Tibial artery (tissue), 4 donors: ENCODE data around the gene REV1.

Experiments used
- DNase-seq, 2 donors: peaks; one replicate each; pipeline ENCODE4 v3.0.0-alpha.2; 2019
- H3K27ac ChIP-seq, 2 donors: fragments of 200-600 bp; sonication (generic) in 1 of 2; 1 replicate in 1 of 2; 2 replicates in 1 of 2; pipeline ENCODE4 v1.5.1; 2018 to 2019; ENCODE audit warnings: mild to moderate bottlenecking in 1 of 2
- H3K27me3 ChIP-seq, 2 donors: fragments of 200-600 bp; sonication (generic) in 1 of 2; one replicate each; pipeline versions ENCODE4 v1.5.1 to v1.6.0; 2016 to 2019
- H3K36me3 ChIP-seq, 3 donors: fragments of 200-600 bp; sonication (generic) in 2 of 3; one replicate each; pipeline ENCODE4 v1.5.1; 2016 to 2019; ENCODE audit warnings: mild to moderate bottlenecking in 2 of 3
- H3K4me1 ChIP-seq, 4 donors: fragments of 200-600 bp; sonication (generic) in 2 of 4; 1 replicate in 3 of 4; 2 replicates in 1 of 4; pipeline ENCODE4 v1.5.1; 2016 to 2019
- H3K4me3 ChIP-seq, 2 donors: fragments of 200-600 bp; sonication (generic) in 1 of 2; 1 replicate in 1 of 2; 2 replicates in 1 of 2; pipeline ENCODE4 v1.5.1; 2018 to 2019; ENCODE audit warnings: mild to moderate bottlenecking in 2 of 2
- H3K9me3 ChIP-seq, 3 donors: fragments of 200-600 bp; sonication (generic) in 1 of 3; one replicate each; pipeline ENCODE4 v1.5.1; 2016 to 2019
- intact Hi-C: fragments of 100-400 bp; cut with DNase I; formaldehyde crosslinking; loops from one replicate; pipeline ENCODE4 v1.15.0; 2023; ENCODE audit warnings: low total_unique reads
- TF ChIP-seq, protein P1 (sequence below), 2 experiments: fragments of 200-600 bp in 1 of 2; fragments of 450-650 bp in 1 of 2; IDR thresholded peaks; one replicate each; pipeline ENCODE4 v1.5.1; 2017 to 2019; ENCODE audit warnings: antibody characterized with exemption in 2 of 2, mild to moderate bottlenecking in 1 of 2, moderate library complexity in 1 of 2

The REV1 gene

DNA sequence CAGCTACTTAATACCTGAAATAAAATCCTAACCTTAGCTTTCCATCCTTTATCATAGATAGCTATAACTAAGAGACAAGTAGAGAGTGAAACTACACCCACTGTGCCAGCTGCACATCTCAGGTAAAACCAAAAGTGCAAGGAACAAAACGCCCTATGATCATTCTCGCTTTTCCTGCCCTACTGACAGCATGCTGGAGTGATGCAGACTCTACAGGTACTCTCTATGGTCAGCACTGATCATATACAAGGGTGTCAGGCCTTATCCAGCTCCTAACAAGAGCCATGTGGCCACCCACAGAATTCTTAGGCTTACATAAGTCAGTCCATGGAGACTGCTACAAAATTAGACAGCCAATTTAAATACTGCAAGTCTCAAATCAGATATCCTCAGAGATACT lies 45.6 kb downstream of the REV1 start:
- intact Hi-C loops, result no loop called here
- Histone ChIP-seq H3K27me3 (no peaks in the 10 kb centered on the region), H3K4me1 (peaks cover 0 to 3% (median 0%) of the 10 kb centered on the region in 4 donors), H3K27ac (no peak overlapping the region), H3K36me3 (peaks cover 13 to 46% (median 19%) of the 10 kb centered on the region in 3 donors), H3K4me3 (no peak overlapping the region), H3K9me3 (no peaks in the 10 kb centered on the region)
- DNase-seq, result no peak
- TF ChIP-seq, protein P1, sequence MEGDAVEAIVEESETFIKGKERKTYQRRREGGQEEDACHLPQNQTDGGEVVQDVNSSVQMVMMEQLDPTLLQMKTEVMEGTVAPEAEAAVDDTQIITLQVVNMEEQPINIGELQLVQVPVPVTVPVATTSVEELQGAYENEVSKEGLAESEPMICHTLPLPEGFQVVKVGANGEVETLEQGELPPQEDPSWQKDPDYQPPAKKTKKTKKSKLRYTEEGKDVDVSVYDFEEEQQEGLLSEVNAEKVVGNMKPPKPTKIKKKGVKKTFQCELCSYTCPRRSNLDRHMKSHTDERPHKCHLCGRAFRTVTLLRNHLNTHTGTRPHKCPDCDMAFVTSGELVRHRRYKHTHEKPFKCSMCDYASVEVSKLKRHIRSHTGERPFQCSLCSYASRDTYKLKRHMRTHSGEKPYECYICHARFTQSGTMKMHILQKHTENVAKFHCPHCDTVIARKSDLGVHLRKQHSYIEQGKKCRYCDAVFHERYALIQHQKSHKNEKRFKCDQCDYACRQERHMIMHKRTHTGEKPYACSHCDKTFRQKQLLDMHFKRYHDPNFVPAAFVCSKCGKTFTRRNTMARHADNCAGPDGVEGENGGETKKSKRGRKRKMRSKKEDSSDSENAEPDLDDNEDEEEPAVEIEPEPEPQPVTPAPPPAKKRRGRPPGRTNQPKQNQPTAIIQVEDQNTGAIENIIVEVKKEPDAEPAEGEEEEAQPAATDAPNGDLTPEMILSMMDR (IDR thresholded peaks at IDR 0.05), result no peak

DNA sequence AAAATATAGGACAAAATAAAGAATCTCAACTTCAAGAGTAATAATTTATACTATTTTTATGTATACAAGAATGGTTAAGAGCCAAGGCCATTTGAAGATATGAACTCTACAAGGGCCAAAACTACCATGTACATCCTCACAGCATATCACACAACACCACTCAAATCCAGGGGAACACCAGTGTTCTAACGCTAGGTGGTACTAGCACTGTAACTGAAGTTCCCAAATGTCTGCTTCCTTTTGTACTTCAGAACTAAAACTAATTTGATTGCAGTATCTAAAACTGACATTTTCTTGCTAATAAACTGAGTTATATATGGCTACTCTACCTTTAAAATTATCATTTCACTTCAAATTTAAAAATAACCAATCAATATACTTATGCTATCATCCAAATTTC lies 47.0 kb downstream of the REV1 start:
- H3K27ac ChIP-seq, result no peak overlapping the region

DNA sequence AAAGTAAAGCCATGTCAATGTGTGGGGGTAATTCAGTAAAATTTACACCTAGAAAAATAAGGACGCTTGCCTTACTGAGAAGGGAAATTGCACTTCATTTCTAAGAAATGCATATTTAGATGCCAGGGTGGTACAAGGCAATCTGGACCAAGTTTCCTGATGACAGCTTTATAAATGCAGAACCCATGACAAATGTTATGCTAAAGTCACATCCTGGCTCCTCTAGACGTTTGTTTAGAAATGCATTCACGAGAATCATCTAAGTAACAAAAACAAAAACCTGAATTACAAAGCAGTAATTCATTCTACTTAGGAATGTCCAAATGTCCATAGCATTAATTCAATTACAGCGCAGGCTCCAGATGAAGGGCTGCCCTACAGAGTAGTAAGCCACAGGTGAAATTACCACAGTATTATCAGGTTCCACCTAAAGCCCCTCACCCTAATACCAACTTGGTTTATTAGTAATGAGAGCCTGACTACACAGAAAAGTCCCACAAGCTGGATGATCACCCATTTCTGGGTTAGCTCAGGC lies 49.8 kb downstream of the REV1 start:
- H3K9me3 ChIP-seq, result no peaks in the 10 kb centered on the region
- H3K27me3 ChIP-seq, result no peaks in the 10 kb centered on the region
- peaks cover 0 to 3% (median 0%) of the 10 kb centered on the region in 4 donors for H3K4me1 ChIP-seq
- intact Hi-C loops, result no loop called here
- peaks cover 14 to 46% (median 23%) of the 10 kb centered on the region in 3 donors for H3K36me3 ChIP-seq
- TF ChIP-seq, protein P1 (IDR thresholded peaks at IDR 0.05), result no peak
- no peak for DNase-seq
- H3K27ac ChIP-seq, result no peak overlapping the region
- H3K4me3 ChIP-seq, result no peak overlapping the region

More for the DNA sequence above, 47.0 kb downstream of the REV1 start:
- DNase-seq, result no peak
- Histone ChIP-seq H3K36me3 (peaks cover 19 to 47% (median 22%) of the 10 kb centered on the region in 3 donors), H3K9me3 (no peaks in the 10 kb centered on the region), H3K4me1 (peaks cover 0 to 3% (median 0%) of the 10 kb centered on the region in 4 donors), H3K27me3 (no peaks in the 10 kb centered on the region), H3K4me3 (no peak overlapping the region)
- intact Hi-C loops, result no loop called here
- TF ChIP-seq, protein P1 (IDR thresholded peaks at IDR 0.05), result peak in 1 of 2 experiments; percentile 20

DNA sequence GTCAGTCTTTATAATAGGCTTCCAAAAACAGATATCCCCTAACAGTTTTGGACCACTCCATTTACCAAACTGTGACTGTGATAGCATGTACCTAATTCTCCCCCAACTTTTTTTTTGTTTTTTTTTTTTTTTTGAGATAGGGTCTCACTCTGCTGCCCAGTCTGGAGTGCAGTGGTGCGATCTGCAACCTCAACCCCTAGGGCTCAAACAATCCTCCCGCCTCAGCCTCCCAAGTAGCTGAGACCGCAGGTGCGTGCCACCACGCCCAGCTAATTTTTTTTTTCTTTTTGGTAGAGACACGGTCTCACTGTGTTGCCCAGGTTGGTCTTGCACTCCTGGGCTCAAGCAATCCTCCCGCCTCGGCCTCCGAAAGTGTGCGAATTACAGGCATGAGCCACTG lies 52.9 kb downstream of the REV1 start:
- H3K4me3 ChIP-seq, result no peak overlapping the region
- no peaks in the 10 kb centered on the region for H3K27me3 ChIP-seq
- peaks cover 14 to 47% (median 23%) of the 10 kb centered on the region in 3 donors for H3K36me3 ChIP-seq
- H3K4me1 ChIP-seq, result no peaks in the 10 kb centered on the region
- DNase-seq, result no peak
- H3K27ac ChIP-seq, result no peak overlapping the region
- intact Hi-C loops, result no loop called here
- no peaks in the 10 kb centered on the region for H3K9me3 ChIP-seq
- TF ChIP-seq, protein P1 (IDR thresholded peaks at IDR 0.05), result no peak

DNA sequence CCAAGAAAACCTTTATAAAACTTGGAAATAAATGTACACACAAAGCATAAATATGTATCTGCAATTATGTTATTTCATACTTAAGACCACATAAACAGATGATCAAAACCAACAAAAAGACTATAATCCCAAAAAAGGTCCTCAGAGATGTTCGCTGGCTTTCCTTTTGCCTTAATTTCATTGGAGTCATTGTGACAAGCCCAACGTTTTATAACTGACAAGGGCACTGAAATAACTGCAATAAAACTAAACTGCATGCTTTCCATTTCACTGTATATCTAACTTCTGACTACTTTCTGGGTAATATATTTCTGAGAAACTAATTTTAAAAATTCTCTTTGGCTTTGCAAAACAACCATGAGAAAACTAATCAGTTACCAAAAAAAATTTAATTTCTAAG lies 56.5 kb downstream of the REV1 start:
- Histone ChIP-seq H3K4me3 (no peak overlapping the region), H3K27me3 (no peaks in the 10 kb centered on the region), H3K27ac (no peak overlapping the region), H3K4me1 (peaks cover 0 to 15% (median 6%) of the 10 kb centered on the region in 4 donors), H3K9me3 (no peaks in the 10 kb centered on the region), H3K36me3 (peaks cover 6 to 36% (median 21%) of the 10 kb centered on the region in 3 donors)
- DNase-seq, result no peak
- intact Hi-C loops, result no loop called here
- TF ChIP-seq, protein P1 (IDR thresholded peaks at IDR 0.05), result no peak
